Activated CD4-positive, CD25-positive, alpha-beta regulatory T cell treated with anti-CD3 and anti-CD28 coated beads, Interleukin-2, amount 50 U/mL, for 72 hours (primary cell): ENCODE measurements around the gene SCTR.

Source experiments
- DNase-seq: peaks from one replicate; pipeline ENCODE4 v3.0.0; 2021

The SCTR gene

DNA sequence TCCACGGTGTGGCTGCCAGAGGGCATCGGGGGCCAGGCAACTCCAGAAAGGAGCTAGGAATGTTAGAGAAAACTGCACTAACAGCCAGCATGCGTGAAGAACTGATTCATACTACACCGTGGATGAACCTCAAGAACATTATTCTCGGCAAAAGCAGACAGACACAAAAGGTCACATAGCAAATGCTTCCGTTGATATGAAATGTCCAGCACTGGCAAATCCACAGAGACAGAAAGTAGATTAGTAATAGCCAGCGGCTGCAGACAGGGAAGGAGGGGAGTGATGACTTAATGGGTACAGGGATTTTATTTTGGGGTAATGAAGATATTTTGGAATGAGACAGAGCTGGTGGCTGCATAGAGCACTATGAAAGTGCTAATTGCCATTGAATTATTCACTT is 37.4 kb downstream of the SCTR start:
- no peak for DNase-seq

DNA sequence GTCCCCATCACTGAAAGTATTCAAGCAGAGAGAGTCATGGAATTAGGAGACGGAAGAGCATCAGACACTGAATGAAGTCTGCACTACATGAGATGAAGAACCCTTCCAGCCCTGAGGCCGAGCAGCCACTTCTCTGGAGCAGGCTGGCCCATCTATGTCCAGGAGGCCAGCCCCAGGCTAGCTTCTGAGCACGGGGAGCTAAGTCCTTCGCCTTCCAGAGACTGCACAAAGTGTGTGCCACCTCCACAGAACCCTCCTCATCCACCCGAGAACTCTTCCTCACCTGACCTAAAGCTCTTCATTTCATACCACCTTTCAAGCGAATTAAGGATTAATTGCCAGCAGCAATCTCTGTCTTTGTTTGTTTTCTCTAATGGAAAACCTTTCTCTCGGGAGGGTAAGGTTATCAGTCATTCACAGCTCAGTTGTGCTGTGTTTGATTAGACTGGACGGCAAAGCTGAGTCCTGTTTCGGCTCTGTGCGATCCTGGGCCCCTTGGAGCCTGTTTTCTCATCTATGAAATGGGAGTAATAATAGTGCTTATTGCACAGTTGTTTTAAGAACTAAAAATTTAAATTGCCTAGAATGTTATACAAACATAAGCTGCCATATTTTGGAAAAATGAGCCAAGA is 38.0 kb downstream of the SCTR start:
- DNase-seq, result no peak

DNA sequence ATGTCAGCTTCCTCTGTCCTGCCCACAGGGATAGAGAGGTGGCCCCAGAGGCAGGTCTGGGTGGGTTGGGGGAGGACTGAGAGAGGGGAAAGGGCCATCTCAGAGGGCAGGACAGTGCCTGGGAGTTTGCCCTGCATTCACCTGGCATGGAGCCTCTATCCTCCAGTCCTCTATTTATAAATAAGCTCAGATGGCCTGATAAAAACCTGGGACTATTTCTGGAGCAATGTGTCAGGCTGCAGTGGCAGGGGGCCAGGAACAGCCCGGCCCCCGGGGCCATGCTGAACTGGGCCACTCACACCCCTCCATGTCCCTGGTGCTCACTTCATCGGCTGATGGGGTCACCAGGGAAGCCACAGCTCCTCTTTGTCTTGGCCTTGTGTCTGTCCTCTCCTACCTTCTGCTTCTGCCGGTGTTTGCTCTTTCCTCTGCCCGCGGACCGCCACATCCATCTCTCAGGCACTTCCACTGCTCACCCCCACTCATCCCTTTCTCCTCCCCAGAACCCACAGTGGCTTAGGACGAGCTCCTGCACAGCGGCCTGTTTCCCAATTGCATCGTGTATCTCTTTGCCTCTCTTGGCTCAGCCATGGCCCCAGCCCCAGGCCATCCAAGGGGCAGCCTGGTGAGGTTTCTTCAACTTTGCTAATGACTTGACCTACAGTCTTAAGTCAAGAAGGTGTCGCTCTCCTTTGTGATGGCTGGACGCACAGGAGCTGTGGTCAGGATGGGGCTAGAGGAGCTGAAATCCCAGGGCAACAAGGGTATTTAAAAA is 38.8 kb downstream of the SCTR start:
- DNase-seq, result no peak

DNA sequence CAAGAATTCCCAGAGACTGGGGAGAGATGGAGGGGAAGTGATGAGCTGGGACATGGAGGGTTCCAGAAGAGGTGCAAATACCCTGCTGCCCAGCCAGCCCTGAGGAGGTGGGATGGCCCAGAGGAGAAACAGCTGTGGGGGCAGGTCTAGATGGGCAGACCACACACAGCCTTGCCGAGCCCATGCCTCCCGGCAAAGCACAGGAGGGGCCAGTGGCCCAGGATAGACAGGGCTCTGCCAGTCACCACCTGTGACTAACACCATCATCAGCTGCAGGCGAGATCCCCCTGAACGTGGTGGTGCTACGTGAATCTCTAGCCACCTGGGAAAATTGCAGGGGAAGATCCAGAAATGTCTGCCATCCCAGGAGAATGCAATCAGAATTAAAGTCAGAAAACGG is 39.4 kb downstream of the SCTR start:
- no peak for DNase-seq

DNA sequence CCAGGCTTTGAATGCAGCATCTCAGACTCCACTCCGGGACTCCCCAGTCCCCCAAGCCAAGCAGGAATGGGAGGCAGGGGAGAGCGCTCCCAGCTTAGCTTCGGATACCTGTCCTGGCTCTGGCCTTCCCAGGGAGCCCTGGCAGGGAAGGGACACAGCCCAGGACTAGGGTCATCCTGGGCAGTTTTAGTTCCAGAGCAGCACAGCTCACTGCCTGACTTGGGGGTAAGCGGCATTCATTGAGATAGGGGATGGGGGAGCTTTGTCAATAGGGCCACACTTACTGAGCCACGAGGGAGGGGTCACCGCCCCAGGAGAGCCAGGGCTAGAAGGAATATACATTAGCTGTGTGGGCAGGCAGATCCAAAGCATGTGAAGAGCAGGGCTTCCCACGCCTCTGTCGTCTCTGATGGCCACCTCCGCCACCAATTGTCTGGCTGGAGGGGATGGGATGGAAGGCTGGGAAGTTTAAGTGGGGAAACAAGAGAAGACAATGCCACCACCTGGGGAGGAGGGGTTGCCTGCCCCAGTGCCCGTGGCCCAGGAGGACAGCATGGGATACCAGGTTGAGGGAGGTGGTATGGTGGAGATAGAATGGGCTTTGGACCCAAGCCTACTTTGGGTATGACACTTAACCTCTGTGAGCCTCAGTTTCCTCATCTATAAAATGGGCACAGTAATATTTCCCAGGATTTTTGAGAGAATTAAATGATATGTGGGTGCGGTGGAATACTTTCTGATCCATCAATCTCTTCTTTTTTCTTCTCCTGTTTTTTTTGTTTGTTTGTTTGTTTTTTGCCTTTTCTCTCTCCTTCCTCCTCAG is 40.2 kb downstream of the SCTR start:
- no peak for DNase-seq

DNA sequence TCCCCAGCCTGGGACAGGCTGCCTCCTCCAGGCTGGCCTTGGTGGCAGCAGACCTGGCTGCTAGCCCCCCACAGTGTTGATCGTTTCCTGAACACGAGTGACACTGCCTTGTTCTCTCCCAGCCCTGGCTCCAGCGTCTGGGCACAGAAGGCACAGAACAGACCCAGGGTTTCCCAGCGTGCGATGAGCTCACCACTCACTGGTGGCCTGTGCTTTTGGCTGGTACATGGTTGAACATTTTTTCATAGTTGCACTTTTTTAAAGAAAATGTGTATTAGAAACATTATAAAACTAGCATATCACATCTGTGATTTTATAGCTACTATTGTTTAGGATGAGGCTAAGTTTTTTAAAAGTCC is 40.9 kb downstream of the SCTR start:
- DNase-seq, result no peak

DNA sequence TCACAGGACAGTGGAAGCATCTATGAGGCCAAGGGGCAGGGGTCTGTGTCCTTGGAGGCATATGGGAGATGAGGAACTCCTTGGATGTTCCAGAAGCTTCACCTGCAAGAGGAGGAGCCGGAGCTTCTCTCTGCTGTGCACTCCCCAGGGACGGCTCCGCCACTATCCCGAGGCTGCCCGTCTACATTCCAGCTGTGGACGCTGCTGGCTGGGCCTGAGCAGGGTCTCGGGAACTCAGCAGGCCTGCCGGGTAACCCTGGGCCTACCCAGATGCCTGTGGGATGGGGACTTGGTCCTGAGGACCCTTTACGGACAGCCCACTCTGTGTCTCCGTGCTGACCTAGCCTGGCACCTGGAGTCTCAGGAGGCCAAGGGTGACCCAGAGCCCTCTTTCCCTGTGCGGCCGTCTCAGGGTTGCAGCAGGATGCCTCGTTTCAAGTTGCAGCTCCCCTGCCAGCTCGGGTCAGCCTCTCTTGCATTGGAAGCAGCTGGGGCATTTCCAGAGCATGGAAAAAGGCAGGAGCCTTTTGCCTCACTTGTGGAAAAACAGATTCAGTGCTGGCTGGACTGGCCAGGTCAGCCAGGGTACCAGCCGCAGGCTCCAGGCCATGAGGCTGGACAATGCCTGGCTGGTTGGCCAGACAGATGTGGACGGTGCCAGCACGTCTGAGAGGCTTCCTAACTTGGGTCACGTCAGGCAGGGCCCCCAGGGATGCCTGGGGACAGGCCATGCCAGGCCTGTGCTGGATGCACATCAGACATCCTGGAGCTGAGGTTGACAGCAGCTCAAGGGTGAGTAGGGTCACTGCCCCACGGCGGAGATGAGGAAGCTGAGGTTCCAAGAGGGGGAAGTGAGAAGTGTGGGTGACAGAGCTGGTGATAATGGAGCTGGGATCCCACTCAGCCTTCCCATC is 41.5 kb downstream of the SCTR start:
- DNase-seq, result no peak

DNA sequence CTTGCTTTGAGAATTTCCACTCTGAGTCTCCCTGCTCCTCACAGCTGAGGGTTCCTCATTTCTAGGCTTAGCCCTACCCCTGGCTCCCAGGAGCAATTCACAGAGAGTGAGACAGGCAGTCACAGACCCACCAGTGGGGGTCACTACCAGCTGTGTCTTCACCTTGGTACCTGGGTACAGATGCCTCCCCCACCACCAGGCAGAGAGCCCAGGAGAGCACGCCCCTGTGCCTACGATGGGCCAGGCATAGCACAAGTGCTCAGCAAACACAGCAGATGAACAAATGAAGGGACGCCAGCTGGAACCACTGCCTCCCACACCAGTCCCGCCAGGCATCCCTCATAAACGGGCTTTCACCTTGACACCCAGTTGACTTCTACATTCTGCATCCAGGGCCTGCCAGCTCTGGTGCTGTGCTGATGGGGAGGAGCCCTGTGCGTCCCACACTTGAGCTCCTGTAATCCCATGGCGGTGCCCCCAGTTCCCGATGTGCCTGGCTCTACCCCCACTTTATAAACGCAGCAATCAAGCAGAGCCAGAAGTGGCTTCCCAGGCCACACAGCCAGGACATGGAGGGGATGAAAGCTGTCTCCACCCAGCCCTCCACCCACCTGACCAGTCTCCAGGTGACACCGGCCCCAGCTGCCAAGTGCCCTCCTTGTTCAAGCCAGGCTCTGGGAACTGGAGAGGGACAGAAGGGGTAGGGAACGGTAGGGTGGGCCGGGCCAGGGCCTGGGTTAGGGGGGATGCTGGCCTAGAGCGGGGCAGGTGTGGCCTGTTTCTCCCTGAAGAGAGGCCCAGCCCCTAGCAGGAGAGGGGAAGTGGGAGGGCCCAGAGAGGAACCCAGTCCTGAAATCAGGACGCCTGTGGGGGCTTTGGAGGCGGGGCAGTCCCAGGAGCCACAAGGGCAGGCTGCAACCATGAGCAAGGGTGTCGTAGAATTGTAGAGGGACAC is 42.5 kb downstream of the SCTR start:
- no peak for DNase-seq

DNA sequence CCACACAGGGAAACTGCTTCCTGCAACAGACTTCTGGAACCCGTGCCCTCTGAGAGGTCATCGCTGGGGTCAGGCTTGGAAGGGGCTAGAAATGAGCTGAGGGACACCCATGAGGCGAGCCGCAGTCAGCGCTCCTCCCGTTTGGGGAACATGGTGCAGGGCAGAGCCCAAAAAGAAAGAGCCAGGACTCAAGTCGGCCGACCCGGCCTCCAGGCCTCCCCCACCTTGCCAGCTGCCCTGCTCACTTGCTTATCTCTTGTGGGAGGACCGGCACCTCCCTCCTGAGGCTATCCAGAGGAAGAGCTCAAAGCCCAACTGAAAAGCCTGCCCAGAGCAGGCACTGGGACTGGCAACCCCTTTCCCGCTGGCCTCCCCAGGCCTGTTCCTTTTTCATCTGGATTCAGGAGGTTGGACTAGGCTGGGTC is 43.6 kb downstream of the SCTR start:
- DNase-seq, result no peak

DNA sequence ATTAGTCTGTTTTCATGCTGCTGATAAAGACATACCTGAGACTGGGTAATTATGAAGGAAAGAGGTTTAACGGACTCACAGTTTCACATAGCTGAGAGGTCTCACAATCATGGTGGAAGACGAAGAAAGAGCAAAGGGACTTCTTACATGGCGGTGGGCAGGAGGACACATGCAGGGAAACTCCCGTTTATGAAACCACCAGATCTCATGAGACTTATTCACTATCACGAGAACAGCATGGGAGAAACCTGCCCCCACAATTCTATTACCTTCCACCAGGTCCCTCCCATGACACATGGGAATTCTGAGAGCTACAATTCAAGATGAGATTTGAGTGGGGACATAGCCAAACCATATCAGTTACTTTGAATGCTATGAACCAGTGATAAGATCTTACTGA is 44.1 kb downstream of the SCTR start:
- no peak for DNase-seq

DNA sequence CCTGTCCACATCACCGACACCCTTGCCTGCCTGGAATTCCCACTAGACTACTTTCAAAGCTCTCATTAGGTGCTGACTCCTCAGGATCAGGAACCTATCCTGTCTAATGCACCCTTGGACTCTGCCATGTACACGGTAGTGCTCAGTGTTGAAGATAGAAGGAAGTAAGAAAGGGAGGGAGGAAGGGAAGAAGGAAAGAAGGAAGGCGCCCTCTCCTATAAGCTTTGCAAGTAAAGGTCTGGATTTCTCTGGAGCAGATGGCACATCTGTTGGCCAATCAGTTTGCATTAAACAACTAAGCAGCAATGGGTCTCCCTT is 45.3 kb downstream of the SCTR start:
- DNase-seq, result no peak

DNA sequence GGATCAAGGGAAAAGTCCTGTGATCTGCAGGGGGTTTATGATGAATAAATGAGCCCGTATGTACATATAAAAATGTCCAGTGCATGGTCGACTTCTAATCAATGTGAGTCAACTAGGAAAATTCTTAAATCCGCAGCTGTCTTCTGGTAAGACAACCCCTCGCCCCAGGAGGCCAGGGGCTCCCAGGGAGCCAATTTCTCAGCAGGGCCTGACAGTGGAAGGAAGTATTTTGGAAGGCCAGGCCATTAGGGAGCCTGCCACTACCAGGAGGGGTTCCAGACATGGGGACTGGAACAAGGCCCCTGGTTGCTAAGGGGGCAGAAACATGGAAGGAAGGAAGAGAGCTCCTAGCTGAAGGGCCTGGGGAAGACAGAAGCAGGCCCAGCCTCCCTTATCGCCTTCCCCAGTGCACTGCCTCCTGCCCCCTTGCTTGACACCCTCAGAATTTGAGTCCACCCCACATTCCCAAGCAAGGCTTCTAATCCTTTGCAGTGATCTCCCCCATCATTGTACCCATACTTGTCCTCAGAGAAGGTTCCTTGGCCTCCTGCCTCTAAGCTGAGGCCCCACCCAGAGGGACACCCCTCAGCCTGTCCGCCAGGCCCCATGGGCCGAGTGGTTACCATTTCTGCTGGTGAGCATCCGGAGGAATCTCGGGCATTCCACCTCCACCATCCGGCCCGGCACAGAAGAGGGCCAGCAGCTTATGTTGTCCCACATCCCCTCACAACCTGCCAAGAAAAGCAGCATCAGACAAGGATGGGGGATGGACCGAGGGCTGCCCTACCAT is 45.9 kb downstream of the SCTR start:
- no peak for DNase-seq

DNA sequence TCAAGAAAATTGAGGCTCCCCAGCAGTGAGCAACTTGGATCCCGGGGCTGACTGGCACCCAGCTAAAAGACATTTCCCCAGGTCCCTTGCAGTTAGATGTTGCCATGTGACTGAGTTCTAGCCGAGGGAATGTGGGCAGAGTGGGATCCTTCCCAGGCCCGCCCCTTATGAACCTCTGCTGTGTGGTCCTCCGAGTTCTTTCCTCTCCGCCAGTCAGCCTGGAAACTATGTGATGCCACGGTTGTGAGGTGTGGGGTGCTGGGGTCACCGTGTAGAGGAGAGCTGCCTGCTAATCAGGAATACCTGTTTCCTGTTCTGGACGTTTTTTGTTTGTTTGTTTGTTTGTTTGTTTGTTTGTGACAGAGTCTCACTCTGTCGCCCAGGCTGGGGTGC is 47.2 kb downstream of the SCTR start:
- DNase-seq, result no peak

DNA sequence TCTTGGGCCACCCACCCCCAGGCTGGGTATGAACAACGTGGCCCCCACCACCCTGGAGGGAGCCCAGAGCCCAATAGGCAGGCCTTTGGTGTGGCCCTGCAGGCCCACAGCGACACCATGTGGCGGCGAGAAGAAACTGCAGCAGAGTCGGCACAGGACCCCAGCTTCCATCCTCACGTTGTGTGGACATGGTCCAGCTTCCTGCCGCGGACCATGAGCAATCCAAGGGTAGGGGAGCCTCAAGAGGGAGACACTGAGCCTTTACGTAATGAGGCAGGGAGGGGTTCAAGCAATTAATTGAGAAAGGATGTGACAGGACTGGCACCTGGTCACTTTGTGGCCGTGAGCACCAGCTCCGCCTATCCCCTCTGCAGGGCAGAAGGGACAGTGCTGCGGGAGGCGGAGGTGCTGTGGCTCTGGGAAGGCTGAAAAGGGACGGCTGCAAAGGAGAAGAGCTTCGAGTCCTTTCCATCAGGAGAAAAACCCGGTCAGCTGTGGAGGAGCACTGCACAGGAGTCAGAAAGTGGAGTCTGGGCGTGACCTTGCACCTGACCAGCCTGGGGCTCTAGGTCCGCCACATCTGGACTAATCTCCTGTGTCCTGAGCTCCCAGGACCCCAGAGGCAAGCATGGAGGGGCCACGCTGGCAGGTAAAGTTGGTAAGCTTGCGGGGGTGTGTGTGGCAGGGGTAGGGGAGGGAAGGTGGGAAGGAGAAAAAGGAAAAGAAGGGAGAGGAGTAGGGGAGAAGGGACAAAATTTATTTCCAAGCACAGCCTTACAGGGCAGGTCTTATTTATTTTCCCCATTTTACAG is 47.8 kb downstream of the SCTR start:
- DNase-seq, result peak; percentile 50

DNA sequence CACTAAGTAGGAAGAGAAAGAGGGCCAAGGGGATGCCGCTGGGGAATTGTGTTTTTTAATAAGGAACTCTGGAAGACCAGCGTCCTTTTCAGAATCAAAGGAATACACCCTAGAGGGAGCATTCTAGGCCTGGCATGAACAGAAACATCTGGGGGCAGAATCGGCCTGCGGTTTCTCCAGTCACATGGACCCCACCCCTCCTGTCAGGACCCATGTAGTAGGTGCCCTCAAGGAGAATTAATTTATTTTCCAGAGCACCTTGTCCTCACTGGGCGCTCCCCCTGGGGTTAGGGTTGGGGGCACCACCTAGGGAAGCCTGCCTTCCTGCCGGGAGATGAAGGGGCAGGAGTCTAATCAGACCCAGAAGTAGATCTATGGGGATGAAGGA is 48.4 kb downstream of the SCTR start:
- DNase-seq, result no peak

DNA sequence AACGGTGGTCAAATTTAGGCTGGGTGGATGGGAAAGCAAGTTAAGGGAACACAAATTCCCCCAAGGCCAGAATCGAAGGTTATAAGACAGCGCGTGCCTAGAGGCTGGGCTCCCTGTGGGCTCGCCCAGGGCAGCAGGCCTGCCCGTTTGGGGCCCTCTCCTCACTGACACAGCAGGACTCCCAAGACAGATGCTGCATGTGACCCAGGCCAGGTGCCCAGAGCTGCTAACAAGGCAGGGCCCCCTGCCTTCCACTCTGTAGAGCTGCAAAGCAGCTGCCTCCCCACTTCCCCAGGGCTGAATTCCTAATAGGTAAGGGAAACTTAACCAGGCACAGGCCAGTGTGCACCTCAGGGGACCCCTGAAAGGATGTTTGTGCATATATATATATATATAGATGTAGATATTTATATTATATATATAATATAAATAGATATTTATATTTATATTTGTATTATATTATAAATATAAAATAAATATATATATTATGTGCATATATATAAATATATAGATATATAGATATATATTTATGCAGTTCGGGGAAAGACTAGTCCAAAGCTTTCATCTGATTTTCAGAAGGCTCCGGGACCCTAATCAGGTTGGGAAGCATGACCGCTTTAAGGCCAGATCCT is 48.9 kb downstream of the SCTR start:
- no peak for DNase-seq

DNA sequence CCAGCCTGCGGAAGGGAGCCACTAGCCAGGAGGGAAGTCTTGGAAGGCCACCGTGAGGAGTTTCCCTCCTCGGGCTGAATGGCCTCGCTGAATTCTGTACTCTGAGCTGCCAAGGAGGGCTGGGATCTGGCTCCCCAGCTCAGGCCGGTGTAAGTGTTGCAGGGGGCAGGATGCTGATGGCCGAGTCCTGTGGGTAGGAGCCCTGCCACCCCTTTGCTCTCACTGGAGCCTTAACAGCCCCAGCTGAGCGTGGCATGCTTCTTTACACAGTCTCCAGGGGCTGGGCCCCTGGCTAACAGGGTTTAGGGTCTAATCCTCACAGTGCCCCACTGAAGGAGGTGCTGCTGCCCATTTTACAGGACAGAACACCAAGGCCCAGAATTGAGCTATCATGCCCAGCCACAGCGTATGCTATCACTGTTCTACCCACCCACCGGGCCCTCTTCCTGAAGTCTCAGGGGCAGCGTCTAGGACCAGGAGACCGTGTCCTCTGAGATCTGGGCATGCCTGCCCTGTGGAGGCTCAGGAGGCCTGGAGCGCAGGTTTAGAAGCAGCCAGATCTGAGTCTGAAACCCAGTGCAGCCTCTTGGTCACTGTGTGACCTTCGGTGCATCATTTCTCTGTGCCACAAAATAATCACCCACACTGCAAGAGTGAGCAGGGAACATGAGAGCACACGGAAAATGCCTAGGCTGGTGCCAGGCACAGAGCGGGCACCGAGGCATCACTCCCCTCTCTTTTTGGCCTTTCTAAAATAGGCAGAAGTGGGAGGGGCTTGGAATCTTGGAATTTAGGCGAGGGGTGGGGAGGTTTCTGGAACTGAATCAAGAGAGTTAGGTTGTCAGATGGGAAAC is 49.7 kb downstream of the SCTR start:
- DNase-seq, result no peak

DNA sequence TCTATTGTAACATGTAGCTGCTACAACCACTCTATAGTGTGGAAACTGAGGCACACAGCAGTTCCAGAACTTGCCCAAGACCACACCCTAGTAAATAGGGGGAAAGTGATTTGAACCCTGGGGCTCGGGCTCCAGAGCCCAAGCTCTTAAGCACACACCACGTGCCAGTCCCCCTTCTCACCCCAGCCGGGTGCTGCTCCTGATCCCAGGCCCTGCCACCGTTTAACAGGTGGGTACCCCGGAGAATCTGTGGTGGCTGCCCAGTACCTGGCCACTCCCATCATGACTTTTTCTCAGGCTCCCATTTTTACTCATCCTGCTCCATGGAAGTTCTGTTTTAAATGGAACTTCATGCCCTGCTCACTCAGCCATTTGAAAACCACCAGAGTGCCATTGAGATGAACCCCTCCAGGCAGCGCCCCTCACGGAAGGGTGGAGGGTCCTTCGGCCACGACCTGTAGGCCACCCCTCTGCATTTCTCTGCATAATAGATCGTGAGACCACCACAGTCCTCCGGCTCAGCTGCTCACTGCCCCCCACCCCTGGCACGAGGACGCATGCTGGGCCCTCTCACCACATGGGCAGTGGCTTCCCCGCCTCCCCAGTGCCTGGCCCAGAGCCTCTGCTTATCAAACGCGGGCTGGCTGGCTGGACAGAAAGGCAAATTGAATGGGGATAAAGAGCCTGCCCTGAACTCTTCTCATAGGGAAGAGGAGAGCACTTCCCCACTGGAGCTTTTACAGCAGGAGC is 50.5 kb downstream of the SCTR start:
- no peak for DNase-seq
